Measurements from ENCODE around the gene OPN5. TPM values are rescaled to one million over a fixed set of nuclear protein-coding genes. Genes with fewer than 3 reads are reported as not detected.
A peak's percentile ranks its signal among the peaks of the same experiment; 100 is the strongest.

OPN5 gene
- total RNA-seq, 1 donor from 2014 or later = not detected

GRCh38 chr6:47766445-47766844, 15.4 kb upstream of the OPN5 start:
- no peaks in the 10 kb centered on the region for H3K9me3 Mint-ChIP-seq
- DNase-seq (ENCODE audit: low spot score) = no peak
- no peak overlapping the region for H3K4me3 Mint-ChIP-seq (ENCODE audit: low read depth)
- no peaks in the 10 kb centered on the region for H3K36me3 Mint-ChIP-seq (ENCODE audit: low read depth)
- intact Hi-C loops (cut with micrococcal nuclease) = no loop called here
- no peak overlapping the region for H3K27ac Mint-ChIP-seq
- H3K27me3 Mint-ChIP-seq (ENCODE audit: low read depth) = peaks cover 13% of the 10 kb centered on the region
- no peaks in the 10 kb centered on the region for H3K4me1 Mint-ChIP-seq (ENCODE audit: low read depth)

GRCh38 chr6:47767102-47767501, 14.7 kb upstream of the OPN5 start:
- H3K27me3 Mint-ChIP-seq (ENCODE audit: low read depth) = peaks cover 15% of the 10 kb centered on the region
- H3K4me1 Mint-ChIP-seq (ENCODE audit: low read depth) = no peaks in the 10 kb centered on the region
- intact Hi-C loops (cut with micrococcal nuclease) = no loop called here
- no peaks in the 10 kb centered on the region for H3K36me3 Mint-ChIP-seq (ENCODE audit: low read depth)
- no peak overlapping the region for H3K27ac Mint-ChIP-seq
- H3K4me3 Mint-ChIP-seq (ENCODE audit: low read depth) = no peak overlapping the region
- no peaks in the 10 kb centered on the region for H3K9me3 Mint-ChIP-seq
- no peak for DNase-seq (ENCODE audit: low spot score)

- H3K4me3 Mint-ChIP-seq (ENCODE audit: low read depth) = no peak overlapping the region
- H3K36me3 Mint-ChIP-seq (ENCODE audit: low read depth) = no peaks in the 10 kb centered on the region
- no peak overlapping the region for H3K27ac Mint-ChIP-seq
- intact Hi-C loops (cut with micrococcal nuclease) = no loop called here
- DNase-seq (ENCODE audit: low spot score) = no peak
- peaks cover 17% of the 10 kb centered on the region for H3K27me3 Mint-ChIP-seq (ENCODE audit: low read depth)
- H3K9me3 Mint-ChIP-seq = no peaks in the 10 kb centered on the region
- no peaks in the 10 kb centered on the region for H3K4me1 Mint-ChIP-seq (ENCODE audit: low read depth)
These were observed 11.8 kb upstream of the OPN5 start for GRCh38 chr6:47769982-47770381.

- DNase-seq (ENCODE audit: low spot score) = no peak
- intact Hi-C loops (cut with micrococcal nuclease) = no loop called here
- Mint-ChIP-seq H3K27ac (no peak overlapping the region), H3K36me3 (ENCODE audit: low read depth) (no peaks in the 10 kb centered on the region), H3K27me3 (ENCODE audit: low read depth) (peaks cover 17% of the 10 kb centered on the region), H3K9me3 (no peaks in the 10 kb centered on the region), H3K4me1 (ENCODE audit: low read depth) (no peaks in the 10 kb centered on the region), H3K4me3 (ENCODE audit: low read depth) (no peak overlapping the region)
These were observed 9.5 kb upstream of the OPN5 start for GRCh38 chr6:47772359-47772758.

- DNase-seq (ENCODE audit: low spot score) = no peak
- no peaks in the 10 kb centered on the region for H3K4me1 Mint-ChIP-seq (ENCODE audit: low read depth)
- no peaks in the 10 kb centered on the region for H3K9me3 Mint-ChIP-seq
- no peak overlapping the region for H3K27ac Mint-ChIP-seq
- intact Hi-C loops (cut with micrococcal nuclease) = no loop called here
- H3K4me3 Mint-ChIP-seq (ENCODE audit: low read depth) = no peak overlapping the region
- peaks cover 16% of the 10 kb centered on the region for H3K27me3 Mint-ChIP-seq (ENCODE audit: low read depth)
- H3K36me3 Mint-ChIP-seq (ENCODE audit: low read depth) = no peaks in the 10 kb centered on the region
These were observed 8.8 kb upstream of the OPN5 start for GRCh38 chr6:47773005-47773404.

GRCh38 chr6:47780510-47781356, 1.1 kb upstream of the OPN5 start:
- Mint-ChIP-seq H3K4me3 (ENCODE audit: low read depth) (no peak overlapping the region), H3K9me3 (no peaks in the 10 kb centered on the region), H3K4me1 (ENCODE audit: low read depth) (peaks cover 2% of the 10 kb centered on the region), H3K27me3 (ENCODE audit: low read depth) (peaks cover 31% of the 10 kb centered on the region), H3K27ac (no peak overlapping the region), H3K36me3 (ENCODE audit: low read depth) (no peaks in the 10 kb centered on the region)
- intact Hi-C loops (cut with micrococcal nuclease) = loop anchor here (1.0 kb wide), 2 partner anchors 149 to 366 kb away; no protein-coding TSS in a partner anchor
- peak; percentile 16 for DNase-seq (ENCODE audit: low spot score)

GRCh38 chr6:47785182-47785581, 3.4 kb downstream of the OPN5 start:
- intact Hi-C loops (cut with micrococcal nuclease) = loop anchor here (5.0 kb wide), 1 partner anchor 982 kb away; no protein-coding TSS in a partner anchor
- DNase-seq (ENCODE audit: low spot score) = no peak
- Mint-ChIP-seq H3K27ac (no peak overlapping the region), H3K4me3 (ENCODE audit: low read depth) (no peak overlapping the region), H3K9me3 (no peaks in the 10 kb centered on the region), H3K27me3 (ENCODE audit: low read depth) (peaks cover 38% of the 10 kb centered on the region), H3K4me1 (ENCODE audit: low read depth) (peaks cover 7% of the 10 kb centered on the region), H3K36me3 (ENCODE audit: low read depth) (no peaks in the 10 kb centered on the region)

GRCh38 chr6:47787620-47788497, 6.0 kb downstream of the OPN5 start:
- Mint-ChIP-seq H3K4me1 (ENCODE audit: low read depth) (peaks cover 6% of the 10 kb centered on the region), H3K27ac (no peak overlapping the region)
- intact Hi-C loops (cut with micrococcal nuclease) = loop anchor here (1.0 to 5.0 kb wide), 2 partner anchors 979 to 1622 kb away; no protein-coding TSS in a partner anchor

GRCh38 chr6:47788498-47788884, 6.7 kb downstream of the OPN5 start:
- H3K27me3 Mint-ChIP-seq (ENCODE audit: low read depth) = peaks cover 32% of the 10 kb centered on the region
- no peak for DNase-seq (ENCODE audit: low spot score)
- peaks cover 6% of the 10 kb centered on the region for H3K4me1 Mint-ChIP-seq (ENCODE audit: low read depth)
- intact Hi-C loops (cut with micrococcal nuclease) = loop anchor here (1.0 to 5.0 kb wide), 2 partner anchors 979 to 1622 kb away; no protein-coding TSS in a partner anchor
- no peak overlapping the region for H3K27ac Mint-ChIP-seq
- no peaks in the 10 kb centered on the region for H3K9me3 Mint-ChIP-seq
- no peaks in the 10 kb centered on the region for H3K36me3 Mint-ChIP-seq (ENCODE audit: low read depth)
- no peak overlapping the region for H3K4me3 Mint-ChIP-seq (ENCODE audit: low read depth)

More at GRCh38 chr6:47787620-47788497, 6.0 kb downstream of the OPN5 start:
- DNase-seq (ENCODE audit: low spot score) = peak; percentile 25
- Mint-ChIP-seq H3K4me3 (ENCODE audit: low read depth) (no peak overlapping the region), H3K27me3 (ENCODE audit: low read depth) (peaks cover 36% of the 10 kb centered on the region), H3K9me3 (no peaks in the 10 kb centered on the region), H3K36me3 (ENCODE audit: low read depth) (no peaks in the 10 kb centered on the region)

GRCh38 chr6:47789553-47789952, 7.7 kb downstream of the OPN5 start:
- Mint-ChIP-seq H3K27ac (no peak overlapping the region), H3K4me3 (ENCODE audit: low read depth) (no peak overlapping the region), H3K36me3 (ENCODE audit: low read depth) (no peaks in the 10 kb centered on the region), H3K9me3 (no peaks in the 10 kb centered on the region), H3K27me3 (ENCODE audit: low read depth) (peaks cover 26% of the 10 kb centered on the region), H3K4me1 (ENCODE audit: low read depth) (peaks cover 6% of the 10 kb centered on the region)
- no peak for DNase-seq (ENCODE audit: low spot score)
- intact Hi-C loops (cut with micrococcal nuclease) = loop anchor here (5.0 kb wide), 1 partner anchor 978 kb away; no protein-coding TSS in a partner anchor

- intact Hi-C loops (cut with micrococcal nuclease) = no loop called here
- Mint-ChIP-seq H3K27me3 (ENCODE audit: low read depth) (peaks cover 21% of the 10 kb centered on the region), H3K9me3 (no peaks in the 10 kb centered on the region), H3K4me1 (ENCODE audit: low read depth) (peaks cover 6% of the 10 kb centered on the region), H3K27ac (no peak overlapping the region), H3K36me3 (ENCODE audit: low read depth) (no peaks in the 10 kb centered on the region), H3K4me3 (ENCODE audit: low read depth) (no peak overlapping the region)
- DNase-seq (ENCODE audit: low spot score) = no peak
These were observed 10.4 kb downstream of the OPN5 start for GRCh38 chr6:47792216-47792733.

GRCh38 chr6:47794577-47795135, 12.8 kb downstream of the OPN5 start:
- Mint-ChIP-seq H3K4me3 (ENCODE audit: low read depth) (no peak overlapping the region), H3K27me3 (ENCODE audit: low read depth) (peaks cover 8% of the 10 kb centered on the region), H3K36me3 (ENCODE audit: low read depth) (no peaks in the 10 kb centered on the region), H3K9me3 (no peaks in the 10 kb centered on the region), H3K27ac (no peak overlapping the region), H3K4me1 (ENCODE audit: low read depth) (peaks cover under 1% of the 10 kb centered on the region)
- intact Hi-C loops (cut with micrococcal nuclease) = no loop called here
- no peak for DNase-seq (ENCODE audit: low spot score)

All from activated T-helper 2 cell treated with anti-CD3 and anti-CD28 coated beads, Interferon-gamma antibody, Interleukin-2, Interleukin-4, amounts not matched to agents 10 μg/mL and 5 μg/mL and 100 μg/mL, durations not matched to agents 14 hours and 24 hours and 36 hours (primary cell).